Activated naive CD4-positive, alpha-beta T cell treated with Interleukin-2 at 50 U/mL for 16 hours (primary cell): ENCODE results near the gene SLIT3.

Source experiments
- DNase-seq: peaks from one replicate; pipeline ENCODE4 v3.0.0-alpha.2; 2020

Gene SLIT3

DNA sequence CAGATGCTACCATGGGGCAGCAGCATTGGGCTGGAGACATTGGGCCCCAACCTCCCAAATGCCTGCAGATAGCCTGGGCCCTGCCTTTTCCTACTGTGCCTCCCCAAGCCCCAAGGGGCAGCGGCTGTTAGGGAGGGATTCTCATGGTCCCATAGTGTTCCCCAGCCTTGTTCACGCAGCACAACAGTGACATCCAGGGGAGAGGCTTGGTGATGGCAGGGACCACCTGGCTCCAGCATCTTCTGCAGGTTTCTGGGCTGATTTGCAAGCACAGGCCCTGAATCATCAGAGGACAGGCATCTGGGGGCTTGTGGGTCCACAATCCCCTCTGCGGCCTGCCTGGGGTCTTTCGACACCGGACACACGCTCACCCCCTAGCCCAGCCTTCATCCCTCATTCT lies 354.6 kb downstream of the SLIT3 start:
- no peak for DNase-seq

DNA sequence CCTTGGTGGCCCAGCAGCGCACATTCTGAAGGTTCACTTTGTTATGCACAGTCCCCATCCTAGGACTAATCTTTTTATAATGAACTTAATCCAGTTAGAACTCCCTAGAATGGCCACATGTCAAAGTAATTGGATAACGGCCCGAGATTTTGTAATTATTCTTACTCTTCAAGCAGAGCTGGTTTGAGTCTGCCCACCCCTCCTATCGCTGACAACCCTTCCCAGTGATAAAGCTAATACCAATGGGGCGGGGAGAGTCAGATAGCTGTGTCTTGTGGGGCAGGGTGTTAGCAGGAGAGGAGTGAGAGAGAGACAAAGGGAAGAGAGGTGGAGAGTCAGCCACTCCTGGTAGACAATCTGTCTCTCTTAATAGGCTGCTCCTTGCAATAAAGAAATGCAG lies 356.9 kb downstream of the SLIT3 start:
- DNase-seq: no peak

DNA sequence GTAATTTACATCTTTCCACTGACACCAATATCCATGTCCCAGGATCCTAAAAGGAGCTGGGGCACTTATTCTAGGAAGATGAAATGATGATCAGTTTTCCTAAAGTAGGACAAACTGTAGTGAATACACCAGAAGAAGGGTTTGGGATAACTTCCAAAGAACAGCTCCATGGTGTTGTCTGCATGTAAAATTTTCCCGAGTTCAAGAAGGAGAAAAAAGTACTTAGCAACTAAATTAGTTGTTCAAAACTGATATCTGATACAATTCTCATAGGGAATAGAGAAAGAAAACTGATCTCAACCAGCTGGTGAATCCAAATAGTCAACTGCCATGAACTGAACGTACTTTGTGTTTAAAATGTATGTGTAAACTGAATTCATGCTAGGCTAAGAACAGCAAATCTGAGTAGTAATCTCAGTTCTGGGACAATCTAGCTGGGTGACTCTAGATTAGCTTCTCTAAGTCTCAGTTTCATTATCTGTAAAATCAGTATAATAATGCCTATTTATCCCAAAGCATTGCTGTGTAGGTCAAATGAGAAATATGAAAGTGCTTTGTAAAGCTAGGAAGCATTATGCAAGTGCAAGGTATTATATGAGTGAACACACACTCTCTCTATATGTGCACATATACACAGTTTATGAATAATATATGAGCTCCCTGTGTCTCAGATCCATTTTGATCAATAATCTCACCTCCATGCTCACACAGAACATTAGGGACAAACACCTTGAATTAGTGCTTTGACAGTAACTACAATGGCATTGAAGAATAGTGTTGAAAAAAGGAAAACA lies 357.7 kb downstream of the SLIT3 start:
- no peak for DNase-seq

DNA sequence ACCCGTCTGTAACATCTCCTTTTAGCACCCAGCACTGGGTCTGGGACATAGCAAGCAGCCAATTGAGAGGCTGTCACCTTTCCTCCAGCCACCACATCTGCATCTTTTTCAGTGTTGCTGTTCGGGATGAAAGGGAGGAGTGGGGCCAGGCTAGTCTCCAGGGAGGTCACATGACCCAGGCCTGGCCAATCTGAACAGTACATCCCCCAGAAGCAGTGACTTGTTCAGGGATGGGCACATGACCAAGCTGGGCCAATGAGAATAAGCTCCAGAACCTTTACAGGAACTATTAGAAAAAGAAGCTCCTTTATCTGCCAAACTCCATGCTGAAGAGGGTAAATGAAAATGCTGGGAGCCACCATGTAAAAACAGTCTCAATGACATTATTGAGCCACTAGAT lies 359.0 kb downstream of the SLIT3 start:
- no peak for DNase-seq

DNA sequence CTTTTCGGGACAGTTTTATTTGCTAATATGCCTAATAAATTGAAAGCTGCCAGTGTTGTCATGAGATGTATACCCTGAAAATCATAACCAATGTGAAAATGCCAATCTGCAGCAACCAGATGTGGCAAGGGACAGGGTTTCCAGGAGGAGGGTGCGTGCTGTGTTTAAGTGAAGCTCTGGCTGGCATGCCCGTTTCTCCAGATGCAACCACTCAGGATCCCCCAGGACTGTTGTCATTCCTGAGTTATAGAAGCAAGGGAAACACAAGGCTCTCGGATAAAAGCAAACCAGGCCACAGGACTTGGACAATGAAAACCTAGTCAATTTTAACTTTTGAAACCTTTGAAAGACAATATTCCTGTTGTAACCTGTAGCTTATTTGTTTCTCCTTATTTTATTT lies 360.2 kb downstream of the SLIT3 start:
- DNase-seq: no peak

DNA sequence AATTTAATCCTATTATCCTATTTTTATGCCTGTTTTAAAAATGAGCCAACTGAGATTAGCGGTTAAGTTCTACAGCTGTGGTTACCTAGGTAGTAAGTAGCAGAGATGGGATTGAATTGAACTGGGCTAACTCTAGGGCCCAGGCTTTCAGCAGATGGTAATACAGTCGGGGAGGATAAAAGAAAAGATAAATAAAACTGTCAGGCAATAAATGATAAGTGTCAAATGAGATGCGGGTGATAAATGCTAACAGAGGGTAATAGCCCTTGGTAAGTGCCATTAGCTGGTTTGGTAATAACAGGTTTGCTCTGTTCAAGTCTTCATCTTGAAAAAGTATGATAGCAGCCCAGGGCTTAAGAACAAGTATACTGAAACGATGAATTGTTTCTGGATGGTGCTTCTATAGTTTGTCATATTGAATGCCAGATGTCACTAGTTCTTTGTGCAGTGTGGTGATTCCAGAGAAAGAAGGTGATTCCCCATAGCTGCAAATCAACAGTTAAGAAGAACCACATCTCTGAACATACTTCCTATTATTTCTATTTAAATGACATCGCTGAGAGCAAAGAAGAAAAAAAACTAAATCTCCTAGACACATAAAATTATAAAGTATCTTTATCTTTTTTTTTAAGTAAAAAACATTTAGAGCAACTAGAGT lies 360.9 kb downstream of the SLIT3 start:
- DNase-seq: no peak

DNA sequence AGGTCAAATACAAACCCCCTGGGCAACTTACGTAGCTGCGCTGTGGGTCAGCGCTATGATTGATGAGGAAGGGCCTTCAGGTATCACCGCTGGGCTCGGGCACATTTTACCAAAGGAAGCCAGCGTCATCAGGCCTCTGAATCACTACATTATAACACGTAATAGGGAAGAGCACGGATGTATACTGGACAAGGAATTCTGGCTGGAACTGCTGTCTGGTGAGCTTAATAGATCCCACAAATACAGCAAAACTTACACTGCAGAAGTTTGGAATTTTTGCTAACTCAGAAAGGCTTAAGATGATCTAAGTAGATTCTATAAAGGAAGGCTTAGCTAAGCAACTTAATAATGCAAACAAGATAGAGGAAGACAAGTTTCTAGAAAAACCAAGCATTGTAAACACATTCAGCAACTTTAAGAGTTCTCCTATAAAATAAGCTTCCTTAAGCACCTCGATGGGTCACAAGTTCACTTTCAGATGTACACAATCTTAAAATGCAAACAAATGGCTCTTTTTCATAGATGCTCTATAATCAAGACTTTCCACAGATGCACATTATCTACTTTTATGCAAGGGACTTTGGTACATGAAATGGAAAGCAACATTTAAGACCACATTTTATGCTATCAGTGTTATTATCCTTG lies 361.7 kb downstream of the SLIT3 start:
- no peak for DNase-seq

DNA sequence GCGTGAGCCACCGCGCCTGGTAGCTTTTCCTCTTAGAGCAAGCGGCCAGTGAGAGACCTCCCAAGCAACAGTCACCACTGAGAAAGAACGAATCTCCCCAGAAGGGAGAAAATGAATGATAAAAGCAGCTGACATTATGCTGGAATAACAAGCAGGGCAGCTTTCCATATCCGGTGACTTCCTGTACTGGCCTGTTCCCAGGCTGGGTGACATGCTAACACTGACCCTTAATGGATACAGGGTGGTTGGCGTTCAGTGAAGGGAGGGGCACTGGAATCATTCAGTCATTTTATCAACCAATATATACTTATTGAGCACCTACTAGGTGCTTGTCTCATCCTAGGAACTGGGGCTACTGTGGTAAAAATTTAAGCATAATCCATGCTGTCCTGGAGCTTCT lies 364.4 kb downstream of the SLIT3 start:
- no peak for DNase-seq

DNA sequence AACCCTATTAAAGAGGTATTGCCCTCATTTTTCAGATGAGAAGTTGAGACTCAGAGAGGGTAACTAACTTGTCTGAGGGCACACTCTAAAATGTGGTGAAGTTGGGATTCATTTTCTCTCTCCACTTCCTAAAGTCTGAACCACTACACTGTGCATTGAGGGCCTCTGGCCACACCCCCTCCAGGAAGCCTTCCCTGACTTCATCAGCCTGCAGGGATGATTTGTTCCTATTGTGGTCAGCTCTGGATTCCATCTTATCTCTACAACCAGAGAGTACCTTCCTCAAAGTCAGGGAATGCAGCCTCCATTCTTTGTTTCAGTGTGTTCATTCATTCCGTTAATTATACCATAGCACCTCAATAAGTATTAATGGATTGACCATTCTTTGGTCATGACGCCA lies 365.8 kb downstream of the SLIT3 start:
- no peak for DNase-seq

DNA sequence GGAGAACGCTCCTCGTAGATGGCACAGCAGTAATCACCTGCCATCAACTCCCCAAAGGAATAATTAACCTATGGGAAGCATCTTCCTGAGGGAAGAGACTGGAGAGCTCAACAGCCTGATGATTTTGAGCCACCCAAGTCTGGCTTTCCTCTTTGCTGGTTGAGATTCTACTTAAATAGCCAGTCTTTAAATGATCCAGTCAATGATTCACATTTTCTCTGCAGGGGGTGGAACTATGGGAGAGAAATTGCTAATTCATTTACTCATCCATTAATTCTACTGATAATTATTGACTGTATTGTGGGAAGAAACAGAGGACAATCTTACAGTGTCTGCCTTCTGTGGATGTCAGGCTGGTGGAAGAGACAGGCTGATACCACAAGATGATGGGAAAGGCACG lies 366.8 kb downstream of the SLIT3 start:
- DNase-seq: no peak

DNA sequence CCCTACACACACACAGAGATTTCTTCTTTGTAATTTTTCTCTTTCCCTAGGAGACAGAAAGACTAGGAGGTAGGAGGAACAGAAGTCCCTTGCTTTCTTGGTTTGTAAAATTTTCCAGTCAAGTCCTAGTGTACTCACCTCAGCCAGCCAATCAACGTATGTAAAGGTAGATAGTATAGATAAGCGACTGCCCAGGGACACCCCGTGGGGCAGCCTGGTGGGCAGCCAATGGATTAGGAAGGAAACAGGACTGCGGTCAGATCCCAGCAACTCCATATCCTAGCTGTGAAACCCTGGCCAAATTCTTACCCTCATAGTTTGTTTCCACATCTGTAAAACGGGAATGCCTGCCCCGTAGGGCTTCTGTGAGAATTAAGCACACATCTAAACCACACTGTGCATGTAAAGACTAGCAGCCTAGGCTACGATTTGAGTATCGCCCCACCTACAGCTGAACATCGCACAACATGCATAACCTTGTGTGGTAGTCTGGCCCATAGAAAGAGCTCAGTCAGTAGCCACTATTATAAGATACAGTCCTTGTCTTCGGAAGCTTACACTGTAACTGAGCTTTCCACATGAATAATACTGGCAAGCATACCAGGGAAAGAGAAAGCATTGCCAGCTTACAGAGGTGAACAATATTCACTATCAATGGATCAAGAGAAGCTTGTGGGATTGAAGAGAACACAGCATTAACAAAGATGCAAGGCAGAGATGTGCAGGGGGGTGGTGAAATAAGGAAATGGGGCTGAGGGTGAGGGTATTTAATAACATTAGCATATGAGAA lies 368.3 kb downstream of the SLIT3 start:
- DNase-seq: no peak

DNA sequence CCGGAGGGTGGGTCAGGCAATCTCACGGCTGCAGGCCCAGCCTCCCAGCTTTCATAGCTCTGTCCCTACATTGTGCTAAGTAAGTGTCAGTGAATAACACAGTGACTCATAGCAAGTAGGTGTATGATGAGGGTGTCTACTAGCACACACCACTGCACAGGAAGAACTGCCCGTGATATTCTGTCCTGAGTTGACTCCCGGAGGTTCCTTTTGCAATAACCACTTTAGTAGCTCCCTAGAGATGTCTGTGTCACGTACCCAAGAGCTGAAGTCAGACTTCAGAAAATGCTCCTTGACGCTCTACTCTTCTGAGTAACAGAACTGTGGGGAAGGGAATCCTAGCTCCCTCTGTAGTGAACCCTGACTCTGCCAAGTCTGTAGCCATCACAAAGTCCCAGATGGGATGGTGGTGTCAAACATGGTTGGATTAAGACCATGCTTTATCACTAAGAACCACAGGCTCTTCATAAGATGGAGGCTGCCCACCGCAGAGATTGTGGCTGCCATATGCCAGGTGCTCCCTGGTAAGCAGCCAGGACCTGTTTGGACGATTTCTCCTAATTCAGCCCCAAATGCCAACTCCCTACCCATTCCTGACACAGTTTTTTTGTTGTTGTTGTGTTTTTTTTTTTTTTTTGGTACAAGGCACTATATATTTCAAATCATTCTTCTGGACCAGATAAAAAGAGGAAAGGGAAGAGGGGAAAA lies 369.1 kb downstream of the SLIT3 start:
- no peak for DNase-seq

DNA sequence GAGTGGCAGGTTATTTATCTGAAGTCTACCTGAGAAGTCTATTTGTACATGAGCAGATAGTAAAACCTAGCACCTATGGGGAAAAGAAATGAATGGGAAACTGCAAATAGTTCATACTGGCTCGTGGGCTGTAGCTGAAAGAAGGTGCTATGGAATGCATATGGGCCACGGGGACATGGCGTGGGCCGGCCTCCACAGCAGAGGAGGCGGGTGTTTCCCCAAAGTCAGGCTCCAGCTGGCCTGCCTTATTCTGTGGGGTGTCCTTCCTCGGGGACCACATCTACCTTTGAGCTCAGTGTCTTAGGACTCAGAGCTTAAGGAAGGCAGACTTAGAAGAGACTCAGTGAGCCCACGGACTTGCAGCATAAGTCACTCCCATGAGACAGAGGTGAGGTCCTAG lies 371.3 kb downstream of the SLIT3 start:
- no peak for DNase-seq

DNA sequence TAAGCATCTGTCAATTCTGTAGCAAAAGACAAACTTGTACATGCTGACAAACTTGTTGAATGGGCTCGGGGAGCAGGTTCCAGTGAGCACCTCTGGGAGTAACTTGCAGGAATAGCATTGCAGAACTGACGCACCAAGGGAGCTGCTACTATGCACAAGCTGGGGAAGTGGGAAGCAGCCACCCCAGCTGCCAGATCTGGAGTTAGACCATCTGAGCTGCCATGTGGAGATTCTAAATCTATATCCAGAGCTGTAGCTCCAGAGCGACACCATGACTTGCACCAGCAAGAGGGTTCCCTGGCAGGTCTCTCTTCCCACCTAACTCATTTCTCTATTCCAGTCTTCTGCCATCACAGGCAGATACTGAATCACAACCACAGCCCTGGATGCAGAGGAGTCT lies 375.8 kb downstream of the SLIT3 start:
- no peak for DNase-seq

DNA sequence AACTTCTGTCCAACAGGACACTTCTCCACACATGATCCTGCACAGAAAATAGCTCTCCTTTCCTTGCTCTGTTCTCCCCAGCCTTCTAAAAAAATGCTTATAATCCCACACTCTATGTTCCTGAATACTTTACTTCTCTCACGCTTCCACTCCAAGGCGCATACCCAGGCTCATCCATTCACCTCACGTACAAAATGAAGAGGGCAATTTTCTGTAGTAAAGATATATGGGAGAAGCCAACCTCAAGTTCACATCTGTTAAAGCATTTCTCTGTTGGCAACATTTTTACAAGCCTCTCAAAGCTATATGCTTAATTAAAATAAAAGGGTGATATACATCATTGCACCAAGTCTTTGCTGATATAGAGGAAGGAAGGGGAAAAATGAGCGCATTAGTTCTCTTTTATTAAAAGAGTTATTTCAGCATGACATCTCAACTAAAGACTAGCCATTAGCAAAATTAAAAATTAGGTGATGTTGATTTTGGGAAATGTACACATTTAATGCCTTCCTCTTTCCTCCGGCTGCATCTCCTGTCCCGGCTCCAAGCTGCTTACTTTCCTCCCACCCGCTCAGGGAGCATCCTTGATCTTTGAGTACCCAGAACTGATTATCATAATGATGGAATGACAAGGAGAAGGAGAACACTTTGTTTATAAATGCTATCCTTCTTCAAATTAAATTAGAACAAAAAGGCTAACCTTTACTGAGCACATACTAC lies 379.6 kb downstream of the SLIT3 start:
- no peak for DNase-seq

DNA sequence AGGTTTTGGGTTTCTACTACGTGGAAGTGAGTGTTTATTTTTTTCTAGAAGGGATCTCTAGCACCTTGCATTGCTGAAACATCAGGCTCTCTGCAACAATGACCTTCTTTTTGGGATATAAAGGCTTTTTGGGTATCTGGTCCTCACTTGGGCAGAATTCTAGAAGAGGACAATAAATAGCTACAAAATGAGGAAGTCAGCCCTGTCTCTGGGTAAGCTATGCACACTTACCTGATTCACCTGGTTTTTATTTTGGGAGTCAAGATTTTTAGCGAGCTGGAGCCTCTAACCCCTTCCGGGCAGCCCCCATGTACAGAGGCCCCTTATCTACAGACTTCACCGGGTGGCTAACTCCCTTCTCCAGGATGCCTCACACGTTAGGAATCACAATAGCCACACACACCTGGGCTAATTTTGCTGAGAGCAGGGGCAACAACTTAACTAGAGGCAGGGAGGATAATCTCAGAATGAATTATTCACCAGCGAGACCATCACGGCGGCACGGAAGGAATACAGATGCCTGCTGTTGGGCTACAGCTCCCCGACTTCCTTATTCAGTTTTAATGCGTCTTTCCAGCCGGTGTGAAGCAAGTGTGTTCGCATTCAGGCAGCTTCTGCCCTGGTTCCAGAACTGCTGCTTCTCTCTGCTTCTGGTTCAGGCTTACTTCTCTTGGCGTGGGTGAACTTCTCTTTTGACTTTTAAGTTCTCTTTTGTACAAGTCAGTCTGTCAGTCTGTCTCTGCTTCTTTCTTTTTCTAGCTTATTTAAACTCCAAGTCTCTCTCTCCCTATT lies 380.7 kb downstream of the SLIT3 start:
- DNase-seq: no peak

DNA sequence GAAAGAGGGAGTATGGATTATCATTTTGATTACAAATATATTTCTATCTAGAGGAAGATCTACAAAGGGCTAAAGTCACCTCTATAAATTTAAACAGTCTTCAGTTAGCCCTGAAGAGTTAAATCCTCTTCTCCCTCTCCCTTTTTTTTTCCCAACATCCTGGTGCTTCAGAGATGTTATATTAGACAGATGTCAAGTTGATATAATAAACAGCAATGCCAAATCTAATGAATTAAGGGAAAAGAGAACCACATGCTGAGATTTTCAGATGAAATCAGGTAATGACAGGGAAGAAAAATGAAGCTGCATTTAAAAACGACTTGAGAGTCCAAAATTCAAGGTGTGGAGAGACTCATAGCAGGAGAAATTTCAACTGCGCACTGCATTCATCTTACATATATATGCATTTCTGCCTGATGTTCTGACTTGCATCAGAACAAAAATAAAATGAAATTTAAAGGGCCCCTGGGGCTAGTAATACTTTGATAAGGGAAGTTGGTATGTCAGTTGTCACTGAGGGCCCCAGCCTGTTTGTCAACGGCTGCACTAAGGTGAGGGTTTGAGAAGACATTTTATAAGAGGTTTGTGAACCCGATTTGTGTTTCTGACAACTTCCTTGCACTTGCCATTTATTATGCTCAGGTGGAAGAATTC lies 382.9 kb downstream of the SLIT3 start:
- DNase-seq: no peak

DNA sequence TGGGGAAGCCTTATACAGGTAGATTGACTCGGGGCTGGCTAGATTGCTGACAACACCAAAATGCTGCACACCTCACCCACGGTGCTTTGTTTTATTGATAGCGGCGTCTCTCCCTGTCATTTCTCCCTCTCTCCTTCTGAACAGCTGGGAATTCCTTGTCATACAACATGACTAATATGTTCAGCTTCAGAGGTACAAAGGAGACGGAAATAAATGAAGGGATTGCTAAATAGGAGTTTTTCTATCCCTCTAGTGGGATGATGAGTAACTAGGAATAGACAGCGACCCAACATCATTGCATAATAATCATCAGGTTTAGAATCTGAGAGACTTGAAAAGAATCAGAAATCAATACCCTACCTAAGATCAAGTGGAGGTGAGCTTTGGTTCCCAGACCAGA lies 384.1 kb downstream of the SLIT3 start:
- DNase-seq: no peak

DNA sequence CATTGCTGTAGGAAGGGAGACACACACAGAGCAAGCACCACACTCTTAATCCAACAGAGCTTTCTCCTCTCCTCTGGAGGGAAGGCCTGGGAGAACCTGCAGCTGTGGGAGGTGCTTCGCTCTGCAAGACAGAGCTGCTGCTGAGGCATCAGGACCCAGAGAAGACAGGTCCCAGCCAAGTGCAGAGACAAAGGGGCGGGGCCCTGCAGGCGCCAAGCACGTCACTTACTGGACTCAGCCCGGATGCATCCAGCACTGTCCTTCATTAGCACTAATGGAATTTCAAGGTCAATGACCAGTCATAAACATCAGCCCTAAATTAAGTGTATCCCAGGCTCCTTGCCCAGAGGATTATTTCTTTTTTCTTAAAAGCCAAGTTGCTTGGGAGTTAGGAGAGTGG lies 384.7 kb downstream of the SLIT3 start:
- no peak for DNase-seq

DNA sequence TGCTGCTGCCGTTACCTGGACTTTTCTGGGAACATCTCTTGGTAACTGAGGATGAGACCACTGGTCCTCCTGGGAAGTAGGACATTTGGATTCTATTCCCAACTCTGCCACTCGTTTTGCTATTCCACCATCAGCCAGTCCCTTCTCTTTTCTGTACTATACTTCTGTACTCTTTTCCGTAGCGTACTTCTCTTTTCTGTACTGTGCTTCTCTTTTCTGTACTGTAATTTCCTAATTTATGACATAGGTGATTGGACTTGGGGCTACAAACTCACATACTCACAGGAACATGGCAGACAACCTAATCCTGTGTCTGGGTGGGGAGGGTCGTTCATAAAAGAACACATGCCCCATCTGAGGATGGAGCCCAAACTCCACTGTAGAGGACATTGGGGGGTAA lies 386.4 kb downstream of the SLIT3 start:
- DNase-seq: no peak

DNA sequence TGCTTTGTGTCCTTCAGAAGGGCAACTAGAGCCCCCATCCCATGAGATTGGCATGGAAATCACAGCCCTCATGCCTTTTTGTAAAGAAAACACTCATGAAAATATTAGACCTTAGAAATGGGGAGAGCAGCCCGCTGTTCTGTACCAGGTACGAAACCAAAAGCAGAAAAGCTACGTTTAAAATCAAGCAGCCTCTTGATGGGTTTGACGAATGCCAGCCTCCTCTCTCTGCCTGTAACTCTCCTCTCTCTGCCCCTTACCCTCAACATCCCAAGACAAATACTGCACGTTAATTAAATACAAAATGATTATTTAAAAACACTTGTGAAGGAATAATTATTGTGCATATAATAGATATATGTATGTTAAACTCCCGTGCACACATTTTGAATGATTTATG lies 390.1 kb downstream of the SLIT3 start:
- DNase-seq: no peak
